PC-3 (cell line): Measurements from ENCODE around the gene ACTN1.

Experiments used
- CTCF ChIP-seq: fragments of 300-600 bp; sonication (generic); conservative IDR thresholded peaks from 2 replicates; pipeline ENCODE4 v1.5.1; 2017; ENCODE audit warnings: antibody characterized with exemption, low read depth, mild to moderate bottlenecking, low read length
- EZH2 ChIP-seq: fragments of 300-600 bp; sonication (generic); IDR thresholded peaks from one replicate; pipeline ENCODE4 v1.6.1; 2017; ENCODE audit warnings: antibody characterized with exemption, mild to moderate bottlenecking, low read length; ENCODE audit not compliant: unreplicated experiment
- EZH2phosphoT487 ChIP-seq: fragments of 300-600 bp; sonication (generic); IDR thresholded peaks from 2 replicates; pipeline ENCODE4 v1.6.1; 2018; ENCODE audit warnings: mild to moderate bottlenecking, antibody characterized with exemption, low read length, borderline replicate concordance

GRCh38 chr14:68995731-68996130, 16.6 kb upstream of the ACTN1 start:
- TF ChIP-seq CTCF = no peak
- TF ChIP-seq EZH2 = no peak
- no peak for TF ChIP-seq EZH2phosphoT487
